Medulla oblongata (tissue), 1 donor: ENCODE measurements around the gene UBXN1.
A peak's percentile ranks its signal among the peaks of the same experiment; 100 is the strongest.

Experiments used
- DNase-seq: peaks from one replicate; pipeline ENCODE4 v3.0.0-alpha.2; 2015; ENCODE audit errors: extremely low spot score

Gene UBXN1

GRCh38 chr11:62678770-62679696 is at the start of gene UBXN1:
Gene UBXN1, minus strand, starts transcription at chr11:62679073. Its CDS starts 150 bp downstream, at chr11:62678923.
- peak; percentile 88 for DNase-seq

- DNase-seq: peak; percentile 95
Measured at GRCh38 chr11:62728171-62728988, 49.5 kb upstream of the UBXN1 start, which contains the start of gene TTC9C. Gene TTC9C, plus strand, starts transcription at chr11:62728486. Its CDS starts 363 bp downstream, at chr11:62728849.

- peak; percentile 99 for DNase-seq
Measured at GRCh38 chr11:62727872-62728170, 48.9 kb upstream of the UBXN1 start.

- DNase-seq: peak; percentile 99
Measured at GRCh38 chr11:62727165-62727871, 48.4 kb upstream of the UBXN1 start, which contains the start of gene HNRNPUL2. Gene HNRNPUL2, minus strand, starts transcription at chr11:62727457. Its CDS starts 301 bp downstream, at chr11:62727156.

GRCh38 chr11:62726915-62727164 is 48.0 kb upstream of the UBXN1 start:
- no peak for DNase-seq

GRCh38 chr11:62726156-62726914 is 47.5 kb upstream of the UBXN1 start:
- no peak for DNase-seq

- no peak for DNase-seq
Measured at GRCh38 chr11:62725646-62726045, 46.8 kb upstream of the UBXN1 start.

GRCh38 chr11:62724171-62724570 is 45.3 kb upstream of the UBXN1 start:
- DNase-seq: no peak

- no peak for DNase-seq
Measured at GRCh38 chr11:62721994-62722393, 43.1 kb upstream of the UBXN1 start.

- DNase-seq: no peak
Measured at GRCh38 chr11:62719302-62719978, 40.6 kb upstream of the UBXN1 start.

- DNase-seq: no peak
Measured at GRCh38 chr11:62716816-62717215, 37.9 kb upstream of the UBXN1 start.

- no peak for DNase-seq
Measured at GRCh38 chr11:62716206-62716605, 37.3 kb upstream of the UBXN1 start.

GRCh38 chr11:62715150-62716130 is 36.6 kb upstream of the UBXN1 start:
- DNase-seq: no peak

GRCh38 chr11:62713343-62713742 is 34.5 kb upstream of the UBXN1 start:
- no peak for DNase-seq

GRCh38 chr11:62712861-62713260 is 34.0 kb upstream of the UBXN1 start:
- no peak for DNase-seq

GRCh38 chr11:62712276-62712812 is 33.5 kb upstream of the UBXN1 start:
- no peak for DNase-seq

- DNase-seq: no peak
Measured at GRCh38 chr11:62710001-62710345, 31.1 kb upstream of the UBXN1 start.

GRCh38 chr11:62709247-62710000 is 30.6 kb upstream of the UBXN1 start:
- DNase-seq: peak; percentile 98

GRCh38 chr11:62708793-62709192 is 29.9 kb upstream of the UBXN1 start:
- no peak for DNase-seq
